Urinary bladder (tissue), 4 donors: Measurements from ENCODE around the gene MAP1LC3C. TPM values are rescaled to one million over a fixed set of nuclear protein-coding genes. Genes with fewer than 3 reads are reported as not detected.
"Not testable (repeated sequence)": the region's sequence is repeated elsewhere in the genome, so short reads cannot be mapped to it uniquely, and the experiment has no call there.

Experiments
- DNase-seq: peaks from one replicate; pipeline ENCODE4 v3.0.0-alpha.2; 2015; ENCODE audit errors: extremely low spot score
- H3K27ac ChIP-seq: one replicate; pipeline ENCODE4 v1.5.1; 2013; ENCODE audit warnings: low read depth, mild to moderate bottlenecking, moderate library complexity
- H3K36me3 ChIP-seq: one replicate; pipeline ENCODE4 v1.6.1; 2013; ENCODE audit warnings: mild to moderate bottlenecking, moderate library complexity; ENCODE audit not compliant: insufficient read depth
- H3K4me1 ChIP-seq: one replicate; pipeline ENCODE4 v1.6.1; 2013; ENCODE audit warnings: mild to moderate bottlenecking, moderate library complexity; ENCODE audit not compliant: insufficient read depth
- H3K4me3 ChIP-seq: one replicate; pipeline ENCODE4 v1.5.1; 2013; ENCODE audit warnings: low read depth, low read length
- WGBS: extraction: QIAGEN DNeasy Blood & Tissue Kit; methylation state at CpG from one replicate; pipeline ENCODE4 v1.1.7; 2013; 5-methylcytosine and 5-hydroxymethylcytosine counted together
- polyA plus RNA-seq: library from polyadenylated mRNA; stranded (reverse); fragments of 200-250 nt; gene quantifications from one replicate; pipeline ENCODE4 v1.2.3, GENCODE V29; 2013
- total RNA-seq: library from RNA; depleted of rRNA; stranded (reverse); fragments of >200 nt; gene quantifications from one replicate; pipeline ENCODE4 v1.2.3, GENCODE V29; 2014
- donor health status: healthy with polysubstance abuse.
- donor health status: healthy.

Gene MAP1LC3C
- total and polyA plus RNA-seq, 2 donors: 1.9 to 13.4 TPM

DNA sequence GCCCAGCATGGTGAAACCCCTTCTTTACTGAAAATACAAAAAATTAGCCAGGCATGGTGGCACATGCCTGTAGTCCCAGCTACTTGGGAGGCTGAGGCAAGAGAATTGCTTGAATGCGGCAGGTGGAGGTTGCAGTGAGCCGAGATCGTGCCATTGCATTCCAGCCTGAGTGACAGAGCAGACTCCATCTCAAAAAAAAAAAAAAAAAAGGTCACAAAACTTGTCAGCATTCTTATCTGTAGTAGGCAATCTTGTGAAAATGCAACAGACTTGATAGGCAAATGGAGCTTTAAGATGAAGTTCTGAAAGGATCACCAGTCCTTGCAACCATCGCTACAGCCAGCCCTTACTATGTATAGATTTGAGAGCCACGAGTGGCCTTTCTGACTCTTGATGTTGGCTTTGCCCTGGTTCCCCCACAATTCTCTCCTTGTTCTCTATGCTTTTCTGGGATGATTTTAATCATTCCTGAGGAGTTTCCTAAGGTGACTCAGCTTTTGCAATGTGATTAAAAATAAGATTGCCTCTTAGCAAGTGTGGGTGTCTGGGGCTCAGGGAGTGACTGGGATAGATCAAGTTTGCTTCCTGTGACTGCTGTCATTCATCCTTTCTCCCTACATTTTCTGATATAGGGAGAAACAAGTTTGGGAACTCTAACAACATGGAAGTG is 7.1 kb upstream of the MAP1LC3C start:
- Histone ChIP-seq H3K4me1 (no peaks in the 10 kb centered on the region), H3K4me3 (no peak overlapping the region), H3K36me3 (no peaks in the 10 kb centered on the region), H3K27ac (no peak overlapping the region)
- WGBS: 84% methylated on average over 5 of the region's 5 CpGs
- DNase-seq: no peak

- no peaks in the 10 kb centered on the region for H3K36me3 ChIP-seq
- H3K27ac ChIP-seq: no peak overlapping the region
- 93% methylated on average over 5 of the region's 5 CpGs for WGBS
- no peak for DNase-seq
- no peak overlapping the region for H3K4me3 ChIP-seq
- H3K4me1 ChIP-seq: no peaks in the 10 kb centered on the region
Observed at GRCh38 chr1:242004751-242005495, 6.0 kb upstream of the MAP1LC3C start.

- no peak for DNase-seq
- Histone ChIP-seq H3K4me1 (peaks cover 1% of the 10 kb centered on the region), H3K4me3 (no peak overlapping the region), H3K36me3 (no peaks in the 10 kb centered on the region), H3K27ac (no peak overlapping the region)
- 57% methylated on average over 4 of the region's 4 CpGs for WGBS
Observed at GRCh38 chr1:242002510-242002909, 3.6 kb upstream of the MAP1LC3C start.

DNA sequence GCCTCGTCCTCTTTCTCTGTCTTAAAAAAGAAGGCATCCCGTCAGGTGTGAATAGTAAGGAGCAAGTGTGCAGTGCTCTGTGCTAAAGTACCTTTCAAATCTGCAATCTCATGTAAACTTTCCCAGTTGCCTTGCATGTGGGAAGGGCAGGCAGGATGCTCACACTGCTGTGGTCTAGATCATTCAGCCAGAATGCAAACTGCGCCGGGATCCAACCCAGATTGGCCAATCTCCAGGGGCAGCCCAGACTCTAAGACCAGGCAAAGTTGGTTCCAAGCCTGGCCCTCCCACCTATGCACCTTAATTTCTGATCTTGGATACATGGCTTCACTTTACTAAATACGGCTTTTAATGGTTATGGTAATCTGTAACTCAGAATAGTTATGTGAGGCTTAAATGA is 3.2 kb upstream of the MAP1LC3C start:
- no peak for DNase-seq
- no peak overlapping the region for H3K27ac ChIP-seq
- H3K4me1 ChIP-seq: peaks cover 1% of the 10 kb centered on the region
- no peak overlapping the region for H3K4me3 ChIP-seq
- WGBS: 71% methylated on average over 5 of the region's 5 CpGs
- no peaks in the 10 kb centered on the region for H3K36me3 ChIP-seq

GRCh38 chr1:242000434-242000833 is 1.5 kb upstream of the MAP1LC3C start:
- Histone ChIP-seq H3K36me3 (no peaks in the 10 kb centered on the region), H3K27ac (no peak overlapping the region), H3K4me3 (no peak overlapping the region), H3K4me1 (peaks cover 1% of the 10 kb centered on the region)
- no peak for DNase-seq
- WGBS: 89% methylated on average over 7 of the region's 7 CpGs

- 7% methylated on average over 20 of the region's 20 CpGs for WGBS
- peaks cover 1% of the 10 kb centered on the region for H3K4me1 ChIP-seq
- DNase-seq: no peak
- peak overlapping the region; percentile 23 for H3K4me3 ChIP-seq
- no peaks in the 10 kb centered on the region for H3K36me3 ChIP-seq
- no peak overlapping the region for H3K27ac ChIP-seq
Observed at GRCh38 chr1:241998412-241998921, 431 bp downstream of the MAP1LC3C start.

DNA sequence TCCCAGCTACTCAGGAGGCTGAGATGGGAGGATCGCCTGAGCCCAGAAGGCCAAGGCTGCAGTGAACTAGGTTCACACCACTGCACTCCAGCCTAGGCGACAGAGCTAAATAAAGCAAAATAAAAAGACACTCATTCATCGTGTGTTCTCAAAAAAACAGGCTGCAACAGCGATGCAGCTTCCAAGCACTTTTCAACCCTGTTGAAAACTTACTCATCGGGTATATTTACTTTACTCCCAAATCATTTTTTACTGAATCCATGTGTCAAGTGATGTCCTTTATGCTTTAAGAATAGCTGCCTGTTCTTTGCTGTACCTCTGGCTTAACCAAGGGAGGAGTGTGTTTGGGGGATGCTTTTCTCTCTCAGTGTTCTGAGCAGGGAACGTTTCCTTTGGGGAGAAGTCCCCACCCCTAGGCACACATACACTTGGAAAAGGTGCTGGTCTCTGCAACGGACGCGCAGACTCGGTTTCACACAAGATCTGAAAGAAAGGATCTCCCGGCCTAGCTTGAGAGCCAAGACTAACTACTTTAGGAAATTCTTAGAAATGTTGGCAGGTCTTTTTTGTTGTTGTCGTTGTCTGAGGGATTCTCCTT is 1.4 kb downstream of the MAP1LC3C start:
- DNase-seq: no peak
- 76% methylated on average over 12 of the region's 12 CpGs for WGBS
- Histone ChIP-seq H3K36me3 (no peaks in the 10 kb centered on the region), H3K4me1 (peaks cover 1% of the 10 kb centered on the region), H3K27ac (no peak overlapping the region), H3K4me3 (no peak overlapping the region)

DNA sequence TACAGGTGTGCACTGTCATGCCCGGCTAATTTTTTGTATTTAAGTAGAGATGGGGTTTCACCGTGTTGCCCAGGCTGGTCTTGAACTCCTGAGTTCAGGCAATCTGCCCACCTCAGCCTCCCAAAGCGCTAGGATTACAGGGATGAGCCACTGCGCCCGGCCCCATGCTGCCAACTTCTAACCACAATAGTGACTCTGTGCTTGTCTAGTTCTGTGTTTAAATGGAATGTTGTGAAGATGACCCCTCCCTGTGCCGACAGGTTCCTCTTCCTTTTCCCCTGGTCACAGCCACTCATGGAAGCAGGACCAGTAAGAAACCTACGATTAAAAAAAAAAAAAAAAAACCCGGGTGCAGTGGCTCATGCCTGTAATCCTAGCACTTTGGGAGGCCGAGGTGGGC is 4.7 kb downstream of the MAP1LC3C start:
- no peaks in the 10 kb centered on the region for H3K36me3 ChIP-seq
- H3K4me1 ChIP-seq: peaks cover 1% of the 10 kb centered on the region
- WGBS: 91% methylated on average over 9 of the region's 9 CpGs
- DNase-seq: no peak
- H3K4me3 ChIP-seq: no peak overlapping the region
- no peak overlapping the region for H3K27ac ChIP-seq

- no peak for DNase-seq
- Histone ChIP-seq H3K36me3 (no peaks in the 10 kb centered on the region), H3K27ac (no peak overlapping the region), H3K4me3 (no peak overlapping the region), H3K4me1 (no peaks in the 10 kb centered on the region)
- 84% methylated on average over 5 of the region's 5 CpGs for WGBS
Observed at GRCh38 chr1:241992734-241993133, 6.2 kb downstream of the MAP1LC3C start.

DNA sequence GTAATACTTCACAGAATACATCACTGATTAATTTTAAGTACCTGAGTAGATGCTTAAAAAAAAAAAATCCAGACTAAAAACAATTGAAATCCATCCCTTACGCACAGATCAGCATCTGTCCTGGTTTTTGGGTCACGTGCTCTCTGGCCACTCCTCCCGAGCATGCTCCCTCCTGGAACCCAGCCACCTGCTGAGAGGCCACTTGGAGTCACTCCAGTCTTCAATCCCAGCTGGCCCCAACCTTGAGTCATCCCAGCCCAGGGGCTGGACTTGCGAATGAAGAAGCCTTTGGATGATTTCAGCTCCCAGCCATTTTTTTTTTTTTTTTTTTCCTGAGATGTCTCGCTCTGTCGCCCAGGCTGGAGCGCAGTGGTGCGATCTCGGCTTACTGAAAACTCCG is 8.9 kb downstream of the MAP1LC3C start:
- DNase-seq: no peak
- 33% methylated on average over 10 of the region's 10 CpGs for WGBS
- no peak overlapping the region for H3K27ac ChIP-seq
- H3K36me3 ChIP-seq: no peaks in the 10 kb centered on the region
- no peak overlapping the region for H3K4me3 ChIP-seq
- no peaks in the 10 kb centered on the region for H3K4me1 ChIP-seq

DNA sequence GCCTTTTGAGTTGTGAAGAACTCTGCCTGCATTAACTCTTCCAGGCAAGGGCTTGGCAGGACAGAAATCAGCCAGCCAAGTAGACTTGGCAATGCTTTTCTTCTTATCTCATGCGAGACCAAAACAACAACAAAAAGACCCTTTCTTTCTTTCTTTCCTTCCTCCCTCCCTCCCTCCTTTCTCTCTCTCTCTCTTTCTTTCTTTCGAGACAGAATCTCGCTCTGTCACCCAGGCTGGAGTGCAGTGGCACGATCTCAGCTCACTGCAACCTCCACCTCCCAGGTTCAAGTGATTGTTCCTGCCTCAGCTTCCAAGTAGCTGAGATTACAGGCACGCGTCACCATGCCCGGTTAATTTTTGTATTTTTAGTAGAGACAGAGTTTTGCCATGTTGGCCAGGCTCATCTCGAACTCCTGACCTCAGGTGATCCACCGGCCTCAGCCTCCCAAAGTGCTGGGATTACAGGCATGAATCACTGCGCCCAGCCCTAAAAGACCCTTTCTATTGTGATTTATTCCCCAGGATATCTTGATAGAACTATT is 10.4 kb downstream of the MAP1LC3C start:
- WGBS: 40% methylated on average over 10 of the region's 10 CpGs
- H3K4me3 ChIP-seq, H3K36me3 ChIP-seq, H3K4me1 ChIP-seq, DNase-seq, H3K27ac ChIP-seq: not testable (repeated sequence)

DNA sequence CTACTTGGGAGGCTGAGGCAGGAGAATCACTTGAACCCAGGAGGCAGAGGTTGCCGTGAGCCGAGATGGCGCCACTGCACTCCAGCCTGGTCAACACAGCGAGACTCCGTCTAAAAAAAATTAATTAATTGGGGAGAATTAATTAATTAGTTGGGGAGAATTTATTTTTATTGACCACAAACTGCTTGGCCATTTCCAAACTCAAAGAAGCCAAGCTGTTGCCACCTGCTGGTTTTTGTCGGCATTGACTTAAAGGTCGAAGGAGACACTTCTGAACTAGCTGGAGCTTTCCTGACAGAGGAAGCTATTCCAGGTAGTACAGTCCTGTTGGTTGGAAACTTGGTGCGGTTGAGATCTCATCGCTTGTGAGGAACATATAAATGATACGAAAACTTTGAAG is 13.1 kb downstream of the MAP1LC3C start:
- Histone ChIP-seq H3K4me1 (no peaks in the 10 kb centered on the region), H3K4me3 (no peak overlapping the region), H3K36me3 (no peaks in the 10 kb centered on the region), H3K27ac (no peak overlapping the region)
- no peak for DNase-seq
- 81% methylated on average over 10 of the region's 10 CpGs for WGBS

DNA sequence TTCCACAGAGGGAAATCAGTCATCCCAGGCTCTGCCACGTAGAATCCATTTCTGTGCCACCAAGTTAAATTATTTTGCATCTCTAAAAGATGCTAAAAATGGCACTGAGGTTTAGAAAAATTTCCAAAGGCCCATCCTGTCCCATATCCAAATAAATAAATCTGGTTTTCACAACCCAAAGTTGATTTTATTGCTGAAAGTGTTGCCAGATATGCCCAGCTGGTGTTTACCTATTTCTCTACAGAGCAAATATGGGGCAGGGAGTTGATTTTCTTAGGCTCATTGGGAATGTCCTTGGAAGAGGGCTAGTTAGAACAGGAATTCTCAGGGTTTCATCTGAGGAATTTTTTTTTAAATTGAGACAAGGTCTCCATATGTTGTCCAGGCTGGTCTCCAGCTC is 19.0 kb downstream of the MAP1LC3C start:
- 81% methylated on average over 1 of the region's 1 CpG for WGBS
- no peak for DNase-seq
- H3K27ac ChIP-seq: no peak overlapping the region
- no peaks in the 10 kb centered on the region for H3K4me1 ChIP-seq
- no peaks in the 10 kb centered on the region for H3K36me3 ChIP-seq
- no peak overlapping the region for H3K4me3 ChIP-seq

GRCh38 chr1:241979071-241979470 is 19.8 kb downstream of the MAP1LC3C start:
- DNase-seq: no peak
- no peak overlapping the region for H3K4me3 ChIP-seq
- H3K27ac ChIP-seq: no peak overlapping the region
- no peaks in the 10 kb centered on the region for H3K4me1 ChIP-seq
- no peaks in the 10 kb centered on the region for H3K36me3 ChIP-seq
- 92% methylated on average over 18 of the region's 18 CpGs for WGBS
